OCI-LY7 (cell line): ENCODE data around the gene CNGA2. TPM values are rescaled to one million over a fixed set of nuclear protein-coding genes. Genes with fewer than 3 reads are reported as not detected.

Source experiments
- BruUV-seq: library from RNA; stranded (reverse); fragments of 400-500 nt; replicated peaks from 2 replicates; lab custom pipeline; 2021; lab: Mats Ljungman, UMichigan
- CTCF ChIA-PET: fragments of 300-600 bp; sonication (Branson Sonifier 250); formaldehyde crosslinking; loops from one replicate; lab custom pipeline; 2022; ENCODE audit warnings: antibody characterized with exemption; ENCODE audit not compliant: unreplicated experiment; lab: Charles Lee
- POLR2A ChIA-PET: fragments of 300-600 bp; sonication (Branson Sonifier 250); formaldehyde crosslinking; loops from one replicate; lab custom pipeline; 2022; ENCODE audit warnings: antibody characterized with exemption; lab: Charles Lee
- DNase-seq: peaks from one replicate; pipeline ENCODE4 v3.0.0-alpha.2; 2015; ENCODE audit warnings: low spot score
- H2AFZ ChIP-seq: fragments of 200-600 bp; sonication (generic), shearing (Covaris generic); 2 replicates; pipeline ENCODE4 v1.6.1; 2014; ENCODE audit warnings: mild to moderate bottlenecking, antibody characterized with exemption, low read length, moderate library complexity
- H3K27ac ChIP-seq: fragments of 200-600 bp; sonication (generic); 2 replicates; pipeline ENCODE4 v1.5.1; 2014; ENCODE audit warnings: mixed run types, low read depth, mild to moderate bottlenecking, moderate library complexity, low read length, inconsistent platforms; ENCODE audit not compliant: poor library complexity, severe bottlenecking
- H3K36me3 ChIP-seq: fragments of 200-600 bp; sonication (generic); 2 replicates; pipeline ENCODE4 v1.6.1; 2014; ENCODE audit warnings: mild to moderate bottlenecking, antibody characterized with exemption, low read length, moderate library complexity, mixed read lengths; ENCODE audit not compliant: insufficient read depth
- H3K4me1 ChIP-seq: fragments of 200-600 bp; sonication (generic); 2 replicates; pipeline ENCODE4 v1.5.1; 2014; ENCODE audit warnings: mild to moderate bottlenecking, low read length; ENCODE audit not compliant: insufficient read depth, poor library complexity, severe bottlenecking
- H3K4me2 ChIP-seq: fragments of 200-600 bp; sonication (generic); 2 replicates; pipeline ENCODE4 v1.6.1; 2014; ENCODE audit warnings: mild to moderate bottlenecking, low read length
- H3K4me3 ChIP-seq: fragments of 200-600 bp; sonication (generic); 2 replicates; pipeline ENCODE4 v1.5.1; 2014; ENCODE audit warnings: mild to moderate bottlenecking, low read depth, low read length; ENCODE audit not compliant: poor library complexity, severe bottlenecking
- H3K79me2 ChIP-seq: fragments of 200-600 bp; sonication (generic); 2 replicates; pipeline ENCODE4 v1.6.1; 2016; ENCODE audit warnings: low read depth, mild to moderate bottlenecking, low read length, moderate library complexity, mixed read lengths; ENCODE audit not compliant: insufficient read depth
- H3K9me2 ChIP-seq: fragments of 200-600 bp; sonication (generic); 2 replicates; pipeline ENCODE4 v1.6.1; 2016; ENCODE audit warnings: mild to moderate bottlenecking, low read length, mixed read lengths; ENCODE audit not compliant: insufficient read depth
- H3K9me3 ChIP-seq: fragments of 200-600 bp; sonication (generic); 2 replicates; pipeline ENCODE4 v1.6.1; 2014; ENCODE audit warnings: mild to moderate bottlenecking, mixed run types, low read length, mixed read lengths
- H4K20me1 ChIP-seq: fragments of 200-600 bp; sonication (generic); 2 replicates; pipeline ENCODE4 v1.6.1; 2014; ENCODE audit warnings: mild to moderate bottlenecking, antibody characterized with exemption, low read length, moderate library complexity, mixed read lengths; ENCODE audit not compliant: insufficient read depth
- EZH2phosphoT487 ChIP-seq: fragments of 200-600 bp; sonication (generic); IDR thresholded peaks from 2 replicates; pipeline ENCODE4 v1.6.1; 2018; ENCODE audit warnings: low read depth, borderline replicate concordance, mild to moderate bottlenecking, mixed run types, antibody characterized with exemption, low read length, moderate library complexity, mixed read lengths
- intact Hi-C: fragments of 100-400 bp; cut with micrococcal nuclease; formaldehyde crosslinking; loops from one replicate; pipeline ENCODE4 v1.10.0; 2022; ENCODE audit not compliant: unreplicated experiment
- total RNA-seq, 2 experiments: library from RNA; depleted of rRNA in 1 of 2; stranded (reverse); fragments of >200 nt in 1 of 2; shearing (Covaris generic) in 1 of 2; gene quantifications; 2 replicates each; pipeline ENCODE4 v1.2.3, GENCODE V29; 2014 to 2022
- TF ChIP-seq, protein P1 (sequence below): fragments of 200-600 bp; sonication (generic); conservative IDR thresholded peaks from 2 replicates; pipeline ENCODE4 v1.5.1; 2014; ENCODE audit warnings: mild to moderate bottlenecking, antibody characterized with exemption, low read length, moderate library complexity, mixed read lengths

The CNGA2 gene
- total RNA-seq, 2 experiments from 2014 or later, result not detected

DNA sequence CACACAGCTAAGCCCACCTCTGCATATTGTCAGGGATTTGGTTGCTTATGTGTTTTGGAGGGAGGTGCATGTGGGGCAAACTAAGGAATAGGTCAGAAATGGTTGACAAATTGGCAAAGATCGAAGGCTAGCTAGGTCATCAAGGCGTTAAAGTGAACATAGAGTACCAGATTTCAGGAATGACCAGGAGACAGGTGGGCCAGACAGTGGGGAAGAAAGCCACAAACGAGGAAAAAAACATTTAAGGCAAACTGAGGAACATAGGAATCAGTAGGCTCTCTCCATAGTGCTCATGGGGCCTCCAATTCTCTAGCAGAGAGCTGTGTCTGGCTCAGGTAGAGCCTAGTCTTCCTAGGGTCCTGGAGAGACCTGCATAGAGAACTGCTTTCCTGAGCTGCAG lies 57.4 kb downstream of the CNGA2 start:
- Histone ChIP-seq H3K79me2 (no peaks in the 10 kb centered on the region), H4K20me1 (no peaks in the 10 kb centered on the region), H3K9me2 (no peaks in the 10 kb centered on the region), H3K4me1 (no peaks in the 10 kb centered on the region), H3K4me3 (no peak overlapping the region), H2AFZ (no peak overlapping the region), H3K9me3 (no peaks in the 10 kb centered on the region), H3K4me2 (no peak overlapping the region), H3K36me3 (no peaks in the 10 kb centered on the region), H3K27ac (no peak overlapping the region)
- intact Hi-C loops, result no loop called here
- TF ChIP-seq, protein P1, sequence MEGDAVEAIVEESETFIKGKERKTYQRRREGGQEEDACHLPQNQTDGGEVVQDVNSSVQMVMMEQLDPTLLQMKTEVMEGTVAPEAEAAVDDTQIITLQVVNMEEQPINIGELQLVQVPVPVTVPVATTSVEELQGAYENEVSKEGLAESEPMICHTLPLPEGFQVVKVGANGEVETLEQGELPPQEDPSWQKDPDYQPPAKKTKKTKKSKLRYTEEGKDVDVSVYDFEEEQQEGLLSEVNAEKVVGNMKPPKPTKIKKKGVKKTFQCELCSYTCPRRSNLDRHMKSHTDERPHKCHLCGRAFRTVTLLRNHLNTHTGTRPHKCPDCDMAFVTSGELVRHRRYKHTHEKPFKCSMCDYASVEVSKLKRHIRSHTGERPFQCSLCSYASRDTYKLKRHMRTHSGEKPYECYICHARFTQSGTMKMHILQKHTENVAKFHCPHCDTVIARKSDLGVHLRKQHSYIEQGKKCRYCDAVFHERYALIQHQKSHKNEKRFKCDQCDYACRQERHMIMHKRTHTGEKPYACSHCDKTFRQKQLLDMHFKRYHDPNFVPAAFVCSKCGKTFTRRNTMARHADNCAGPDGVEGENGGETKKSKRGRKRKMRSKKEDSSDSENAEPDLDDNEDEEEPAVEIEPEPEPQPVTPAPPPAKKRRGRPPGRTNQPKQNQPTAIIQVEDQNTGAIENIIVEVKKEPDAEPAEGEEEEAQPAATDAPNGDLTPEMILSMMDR, result no peak
- no peak for TF ChIP-seq EZH2phosphoT487
- no TSS peak for BruUV-seq
- no peak for DNase-seq
- ChIA-PET CTCF (no interaction called here), POLR2A (no interaction called here)

DNA sequence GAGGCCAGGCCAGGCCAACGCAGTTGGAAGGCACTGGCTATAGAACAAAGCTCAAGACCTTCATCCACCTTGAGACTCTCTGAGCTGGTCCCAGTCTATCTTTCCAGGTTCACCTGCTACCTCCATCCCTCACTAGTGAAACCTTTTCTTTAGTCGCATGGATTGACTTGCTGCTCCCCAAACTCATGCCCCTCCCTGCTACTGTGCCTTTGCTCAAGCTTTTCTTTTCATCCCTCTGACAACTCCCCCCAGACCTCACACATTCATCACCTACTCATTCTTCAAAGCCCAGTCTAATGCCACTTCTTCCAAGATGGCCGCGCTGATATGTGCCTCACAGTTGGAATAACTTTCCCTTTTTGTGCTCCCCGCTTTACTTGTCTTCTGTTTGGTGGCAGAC lies 58.0 kb downstream of the CNGA2 start:
- TF ChIP-seq EZH2phosphoT487, result no peak
- TF ChIP-seq, protein P1, result no peak
- H3K4me3 ChIP-seq, result no peak overlapping the region
- H3K79me2 ChIP-seq, result no peaks in the 10 kb centered on the region
- no peak overlapping the region for H3K4me2 ChIP-seq
- CTCF ChIA-PET, result no interaction called here
- POLR2A ChIA-PET, result no interaction called here
- H2AFZ ChIP-seq, result no peak overlapping the region
- no peaks in the 10 kb centered on the region for H3K4me1 ChIP-seq
- no peaks in the 10 kb centered on the region for H3K36me3 ChIP-seq
- no peaks in the 10 kb centered on the region for H3K9me3 ChIP-seq
- H3K9me2 ChIP-seq, result no peaks in the 10 kb centered on the region
- intact Hi-C loops, result no loop called here
- no peaks in the 10 kb centered on the region for H4K20me1 ChIP-seq
- no peak for DNase-seq
- no peak overlapping the region for H3K27ac ChIP-seq
- BruUV-seq, result no TSS peak

DNA sequence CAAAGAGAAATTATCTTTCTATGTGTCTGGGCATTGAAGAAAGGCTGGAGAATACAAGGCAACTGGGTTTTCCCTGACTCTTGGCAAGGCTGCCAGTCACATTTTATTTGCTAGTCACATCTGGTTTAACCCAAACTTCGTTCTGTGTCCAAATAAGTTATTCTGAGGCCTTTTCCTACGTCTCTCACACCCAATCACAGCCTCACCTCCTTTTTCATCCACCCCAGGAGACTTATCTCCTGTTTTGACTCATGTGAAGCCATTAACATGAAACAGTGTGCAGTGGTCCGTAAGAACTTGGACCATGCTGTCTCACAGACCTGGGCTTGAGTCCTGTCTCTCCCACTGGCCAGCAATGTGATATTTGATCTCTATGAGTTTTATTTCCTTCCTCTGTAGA lies 59.3 kb downstream of the CNGA2 start:
- H3K36me3 ChIP-seq, result no peaks in the 10 kb centered on the region
- intact Hi-C loops, result no loop called here
- ChIA-PET CTCF (no interaction called here), POLR2A (no interaction called here)
- BruUV-seq, result no TSS peak
- no peak for TF ChIP-seq EZH2phosphoT487
- TF ChIP-seq, protein P1, result no peak
- no peak overlapping the region for H3K4me2 ChIP-seq
- no peak for DNase-seq
- no peaks in the 10 kb centered on the region for H3K4me1 ChIP-seq
- H2AFZ ChIP-seq, result no peak overlapping the region
- H3K9me3 ChIP-seq, result no peaks in the 10 kb centered on the region
- H3K79me2 ChIP-seq, result no peaks in the 10 kb centered on the region
- H3K27ac ChIP-seq, result no peak overlapping the region
- H3K9me2 ChIP-seq, result no peaks in the 10 kb centered on the region
- H4K20me1 ChIP-seq, result no peaks in the 10 kb centered on the region
- H3K4me3 ChIP-seq, result no peak overlapping the region

Other genes with a start within 250 kb of the CNGA2 start
- not detected in 2 replicates for gene PASD1, start 171.1 kb upstream of the CNGA2 start, total RNA-seq (2014; rRNA removed; shearing (Covaris generic))
- not detected in 2 replicates for gene PASD1, start 171.1 kb upstream of the CNGA2 start, total RNA-seq (2022)
- gene PRRG3, start 39.3 kb upstream of the CNGA2 start, total RNA-seq (2014; rRNA removed; shearing (Covaris generic)), result not detected in 2 replicates
- gene PRRG3, start 39.3 kb upstream of the CNGA2 start, total RNA-seq (2022), result not detected in 2 replicates
- not detected in 2 replicates for gene FATE1, start 18.7 kb upstream of the CNGA2 start, total RNA-seq (2014; rRNA removed; shearing (Covaris generic))
- not detected in 2 replicates for gene FATE1, start 18.7 kb upstream of the CNGA2 start, total RNA-seq (2022)
- gene MAGEA4, start 178.1 kb downstream of the CNGA2 start, total RNA-seq (2014; rRNA removed; shearing (Covaris generic)), result not detected in 2 replicates
- gene MAGEA4, start 178.1 kb downstream of the CNGA2 start, total RNA-seq (2022), result not detected in 2 replicates
- not detected in 2 replicates for gene GABRE, start 239.9 kb downstream of the CNGA2 start, total RNA-seq (2014; rRNA removed; shearing (Covaris generic))
- not detected in 2 replicates for gene GABRE, start 239.9 kb downstream of the CNGA2 start, total RNA-seq (2022)